ENCODE data around the gene NEDD1. TPM values are rescaled to one million over a fixed set of nuclear protein-coding genes. Genes with fewer than 3 reads are reported as not detected.

The NEDD1 gene
- total RNA-seq, 1 donor from 2014 or later: 17.7 TPM

DNA sequence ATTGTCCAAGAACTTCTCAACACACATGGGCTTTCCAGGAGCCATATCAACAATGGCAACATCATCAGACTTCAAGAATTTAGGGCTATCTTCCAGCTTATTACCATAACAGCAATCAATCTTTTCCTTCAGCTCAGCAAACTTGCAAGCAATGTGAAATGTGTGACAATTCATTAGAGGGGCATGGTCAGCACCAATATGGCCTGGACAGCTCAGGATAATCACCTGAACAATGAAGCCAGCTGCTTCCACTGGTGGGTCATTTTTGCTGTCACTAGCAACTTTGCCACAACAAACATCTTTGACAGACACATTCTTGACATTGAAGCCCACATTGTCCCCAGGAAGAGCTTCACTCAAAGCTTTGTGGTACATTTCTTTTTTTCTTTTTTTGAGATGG, 5.9 kb upstream of the NEDD1 start:
- intact Hi-C loops (cut with DNase I): no loop called here
- TF ChIP-seq, protein P1, sequence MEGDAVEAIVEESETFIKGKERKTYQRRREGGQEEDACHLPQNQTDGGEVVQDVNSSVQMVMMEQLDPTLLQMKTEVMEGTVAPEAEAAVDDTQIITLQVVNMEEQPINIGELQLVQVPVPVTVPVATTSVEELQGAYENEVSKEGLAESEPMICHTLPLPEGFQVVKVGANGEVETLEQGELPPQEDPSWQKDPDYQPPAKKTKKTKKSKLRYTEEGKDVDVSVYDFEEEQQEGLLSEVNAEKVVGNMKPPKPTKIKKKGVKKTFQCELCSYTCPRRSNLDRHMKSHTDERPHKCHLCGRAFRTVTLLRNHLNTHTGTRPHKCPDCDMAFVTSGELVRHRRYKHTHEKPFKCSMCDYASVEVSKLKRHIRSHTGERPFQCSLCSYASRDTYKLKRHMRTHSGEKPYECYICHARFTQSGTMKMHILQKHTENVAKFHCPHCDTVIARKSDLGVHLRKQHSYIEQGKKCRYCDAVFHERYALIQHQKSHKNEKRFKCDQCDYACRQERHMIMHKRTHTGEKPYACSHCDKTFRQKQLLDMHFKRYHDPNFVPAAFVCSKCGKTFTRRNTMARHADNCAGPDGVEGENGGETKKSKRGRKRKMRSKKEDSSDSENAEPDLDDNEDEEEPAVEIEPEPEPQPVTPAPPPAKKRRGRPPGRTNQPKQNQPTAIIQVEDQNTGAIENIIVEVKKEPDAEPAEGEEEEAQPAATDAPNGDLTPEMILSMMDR (IDR thresholded peaks at IDR 0.05): no peak

GRCh38 chr12:96902076-96902475, 5.0 kb upstream of the NEDD1 start:
- DNase-seq (no peak), ATAC-seq (no peak)
- H3K36me3 ChIP-seq: no peaks in the 10 kb centered on the region
- no peaks in the 10 kb centered on the region for H3K9me3 ChIP-seq
- H3K27me3 ChIP-seq (ENCODE audit: low read depth): no peaks in the 10 kb centered on the region
- intact Hi-C loops (cut with DNase I): no loop called here
- TF ChIP-seq, protein P1 (IDR thresholded peaks at IDR 0.05): no peak
- no peak overlapping the region for H3K4me3 ChIP-seq
- no peaks in the 10 kb centered on the region for H3K4me1 ChIP-seq
- H3K27ac ChIP-seq: no peak overlapping the region

More for the DNA sequence above, 5.9 kb upstream of the NEDD1 start:
- H3K9me3 ChIP-seq: no peaks in the 10 kb centered on the region
- no peak for ATAC-seq
- H3K4me3 ChIP-seq: no peak overlapping the region
- no peak overlapping the region for H3K27ac ChIP-seq
- H3K27me3 ChIP-seq (ENCODE audit: low read depth): no peaks in the 10 kb centered on the region
- H3K36me3 ChIP-seq: no peaks in the 10 kb centered on the region
- H3K4me1 ChIP-seq: no peaks in the 10 kb centered on the region
- no peak for DNase-seq

- DNase-seq: no peak
- Histone ChIP-seq H3K36me3 (no peaks in the 10 kb centered on the region), H3K9me3 (no peaks in the 10 kb centered on the region), H3K4me3 (peak overlapping the region; percentile 95), H3K27ac (peak overlapping the region; percentile 94), H3K27me3 (ENCODE audit: low read depth) (no peaks in the 10 kb centered on the region), H3K4me1 (peaks cover 9% of the 10 kb centered on the region)
- intact Hi-C loops (cut with DNase I): no loop called here
- ATAC-seq: no peak
- TF ChIP-seq, protein P1 (IDR thresholded peaks at IDR 0.05): no peak
Measured at GRCh38 chr12:96906498-96906848, 584 bp upstream of the NEDD1 start.

DNA sequence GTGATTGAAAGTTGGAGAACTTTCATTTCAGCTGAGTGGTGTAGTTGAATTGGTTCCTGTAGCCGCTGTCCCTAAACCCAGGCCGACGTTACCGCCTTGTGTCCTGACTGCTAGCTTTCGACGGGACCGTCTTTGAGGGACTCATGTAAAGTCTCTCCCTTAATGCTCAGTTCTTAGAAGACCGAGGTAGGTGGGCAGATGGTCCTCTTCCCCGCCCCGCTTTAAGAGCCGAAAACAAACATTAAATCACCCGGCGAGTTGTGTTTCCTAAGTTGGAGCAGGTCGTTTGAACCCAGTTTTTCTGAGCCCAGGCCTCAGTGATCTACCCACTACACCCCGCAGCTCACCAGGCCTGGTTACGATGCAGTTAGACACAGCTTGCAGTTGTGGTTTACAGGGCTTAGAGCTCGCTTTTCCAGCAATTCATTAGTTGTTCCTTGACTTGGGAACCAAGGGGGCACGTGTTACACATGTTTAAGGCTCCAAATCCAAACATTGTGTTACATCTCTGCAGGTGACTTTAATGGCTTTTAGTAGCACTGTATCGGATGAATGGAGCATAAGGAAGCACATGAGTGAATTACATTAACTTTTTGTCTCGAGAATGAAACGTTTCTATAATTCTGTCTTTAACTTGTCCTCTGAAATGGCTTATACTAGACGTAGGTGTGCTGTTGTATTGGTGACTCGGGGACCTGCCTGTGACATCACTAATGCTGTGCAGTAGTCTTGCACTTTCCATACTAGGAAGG, 790 bp downstream of the NEDD1 start:
- TF ChIP-seq, protein P1 (IDR thresholded peaks at IDR 0.05): no peak
- DNase-seq (no peak), ATAC-seq (peak; percentile 53 to 56)
- Histone ChIP-seq H3K27ac (peak overlapping the region; percentile 94), H3K36me3 (no peaks in the 10 kb centered on the region), H3K27me3 (ENCODE audit: low read depth) (no peaks in the 10 kb centered on the region), H3K4me1 (peaks cover 9% of the 10 kb centered on the region), H3K4me3 (peak overlapping the region; percentile 95), H3K9me3 (no peaks in the 10 kb centered on the region)
- intact Hi-C loops (cut with DNase I): no loop called here

DNA sequence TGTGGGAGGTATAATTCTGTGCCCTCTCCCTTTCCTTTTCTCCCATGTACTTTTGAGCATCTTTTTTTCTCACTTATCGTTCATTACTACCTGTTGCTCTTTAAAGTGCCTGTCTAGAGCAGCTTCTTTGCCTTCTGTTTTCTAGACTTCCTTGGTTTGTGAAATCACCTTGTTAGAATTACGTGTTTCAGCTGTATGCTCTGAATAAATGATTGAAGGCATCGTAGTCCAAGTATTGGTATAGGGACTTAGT, 1.3 kb downstream of the NEDD1 start:
- peak overlapping the region; percentile 95 for H3K4me3 ChIP-seq
- ATAC-seq (no peak), DNase-seq (no peak)
- peaks cover 9% of the 10 kb centered on the region for H3K4me1 ChIP-seq
- no peak overlapping the region for H3K27ac ChIP-seq
- intact Hi-C loops (cut with DNase I): no loop called here
- no peaks in the 10 kb centered on the region for H3K9me3 ChIP-seq
- no peaks in the 10 kb centered on the region for H3K27me3 ChIP-seq (ENCODE audit: low read depth)
- H3K36me3 ChIP-seq: no peaks in the 10 kb centered on the region
- TF ChIP-seq, protein P1 (IDR thresholded peaks at IDR 0.05): no peak
